GM12878 (cell line): ENCODE measurements around the gene DYNLT4. TPM values are rescaled to one million over a fixed set of nuclear protein-coding genes. Genes with fewer than 3 reads are reported as not detected.

ENCODE experiments used
- ATAC-seq: fragments of 200-7000 bp; cut with Tn5 transposase; 3 replicates; pipeline ENCODE4 v1.9.1; 2020; ENCODE audit warnings: mild to moderate bottlenecking, moderate library complexity
- BruUV-seq: library from RNA; stranded (reverse); fragments of 400-500 nt; replicated peaks from 2 replicates; lab custom pipeline; 2021; lab: Mats Ljungman, UMichigan
- CTCF ChIA-PET: fragments of 300-600 bp; sonication (Branson Sonifier 250); formaldehyde crosslinking; extraction: SDS; loops from one replicate; lab custom pipeline; 2021; ENCODE audit warnings: inconsistent platforms; lab: Yijun Ruan, JAX
- POLR2A ChIA-PET: fragments of 350-600 bp; formaldehyde crosslinking; extraction: SDS; loops from one replicate; lab custom pipeline; 2021; ENCODE audit warnings: inconsistent platforms; lab: Charles Lee
- RAD21 ChIA-PET: fragments of 300-600 bp; sonication (Branson Sonifier 250); formaldehyde crosslinking; loops from one replicate; lab custom pipeline; 2023; ENCODE audit warnings: antibody characterized with exemption; ENCODE audit not compliant: unreplicated experiment; lab: Charles Lee
- SMC1A ChIA-PET: fragments of 300-600 bp; sonication (Branson Sonifier 250); formaldehyde crosslinking; loops from one replicate; lab custom pipeline; 2023; ENCODE audit not compliant: unreplicated experiment, uncharacterized antibody; lab: Charles Lee
- DNase-seq: peaks from one replicate; pipeline ENCODE4 v3.0.0-alpha.2; 2011; ENCODE audit warnings: low read depth, low spot score
- FAIRE-seq: peaks from 3 replicates; lab custom pipeline; 2011; peaks lifted over from hg19 to GRCh38; lab: Jason Lieb, UNC
- H2AFZ ChIP-seq: 2 replicates; pipeline ENCODE4 v1.6.0; 2011; ENCODE audit warnings: low read depth, low read length, control low read depth; ENCODE audit not compliant: control insufficient read depth
- H3K27ac ChIP-seq: 2 replicates; pipeline ENCODE4 v1.5.1; 2011; ENCODE audit warnings: control low read depth; ENCODE audit not compliant: control insufficient read depth, insufficient read depth
- H3K27me3 ChIP-seq, 2 experiments: replicated peaks in 1 of 2; 2 replicates each; pipeline versions ENCODE4 v1.6.0 to v1.6.1; 2011; ENCODE audit warnings: low read length in 1 of 2; ENCODE audit not compliant: control insufficient read depth in 2 of 2, insufficient read depth in 2 of 2
- H3K36me3 ChIP-seq, 2 experiments: 2 replicates each; pipeline ENCODE4 v1.5.1; 2011; ENCODE audit warnings: low read length in 1 of 2; ENCODE audit not compliant: control insufficient read depth in 2 of 2, insufficient read depth in 2 of 2
- H3K4me1 ChIP-seq: 2 replicates; pipeline ENCODE4 v1.6.1; 2011; ENCODE audit warnings: mild to moderate bottlenecking, low read length, moderate library complexity, mixed read lengths; ENCODE audit not compliant: control insufficient read depth, insufficient read depth
- H3K4me2 ChIP-seq: 2 replicates; pipeline ENCODE4 v1.6.0; 2011; ENCODE audit warnings: control low read depth; ENCODE audit not compliant: control insufficient read depth, insufficient read depth
- H3K4me3 ChIP-seq: fragments of 200-600 bp; sonication (generic); 2 replicates; pipeline ENCODE4 v1.5.1; 2016
- H3K79me2 ChIP-seq: 2 replicates; pipeline ENCODE4 v1.6.0; 2011; ENCODE audit warnings: low read length; ENCODE audit not compliant: control insufficient read depth, insufficient read depth
- H3K9ac ChIP-seq: 2 replicates; pipeline ENCODE4 v1.8.0; 2011; ENCODE audit warnings: low read length, control low read depth, mixed read lengths; ENCODE audit not compliant: control insufficient read depth, insufficient read depth
- H3K9me3 ChIP-seq: replicated peaks from 3 replicates; pipeline ENCODE4 v1.5.1; 2011; ENCODE audit warnings: mild to moderate bottlenecking, low read length; ENCODE audit not compliant: control insufficient read depth, insufficient read depth
- H4K20me1 ChIP-seq: 2 replicates; pipeline ENCODE4 v1.6.0; 2011; ENCODE audit not compliant: control insufficient read depth, insufficient read depth
- ESRRA ChIP-seq: IDR thresholded peaks from 2 replicates; pipeline ENCODE4 v1.6.1; 2012; ENCODE audit warnings: mild to moderate bottlenecking, low read length, improper control_type of control experiment
- JUNB ChIP-seq: IDR thresholded peaks from 2 replicates; pipeline ENCODE4 v1.6.1; 2016; ENCODE audit warnings: antibody characterized with exemption, mild to moderate bottlenecking
- WGBS: methylation state at CpG from one replicate; pipeline ENCODE4 v1.1.6; 2016; ENCODE audit warnings: low lambda C conversion rate; ENCODE audit not compliant: insufficient replicate concordance, insufficient coverage; ENCODE audit errors: missing lambda C conversion rate; 5-methylcytosine and 5-hydroxymethylcytosine counted together
- in situ Hi-C: fragments of 300-500 bp; cut with MboI; formaldehyde crosslinking; loops from 9 replicates; pipeline ENCODE4 v1.14.3; 2018; ENCODE audit warnings: mixed read lengths
- intact Hi-C: fragments of 100-400 bp; cut with micrococcal nuclease; formaldehyde crosslinking; loops from one replicate; pipeline ENCODE4 v1.14.2; 2022; ENCODE audit not compliant: unreplicated experiment
- polyA plus RNA-seq, 11 experiments: library from polyadenylated mRNA; depleted of rRNA in 4 of 11; unstranded in 6 of 11; stranded (reverse) in 5 of 11; fragments of >200 nt; fragmentation: Nextera tagmentation in 4 of 11; fragmentation: Illumina TruSeq in 1 of 11; extraction: Ambion mirVana in 4 of 11; extraction: Trizol in 1 of 11; gene quantifications; 1 replicate in 1 of 11; 2 replicates in 10 of 11; pipeline versions ENCODE4 v1.2.1 to v1.2.3, GENCODE V29; 2011 to 2016; ENCODE audit warnings: inconsistent platforms in 2 of 11, missing spikeins in 2 of 11, low read depth in 1 of 11
- total RNA-seq, 4 experiments: library from RNA; depleted of rRNA in 3 of 4; stranded (reverse); fragments of >200 nt in 3 of 4; fragmentation: Illumina TruSeq in 1 of 4; extraction: Trizol in 1 of 4; gene quantifications; 2 replicates each; pipeline versions ENCODE4 v1.2.1 to v1.2.3, GENCODE V29; 2013 to 2021
- TF ChIP-seq, protein P1 (sequence below): IDR thresholded peaks from 2 replicates; pipeline ENCODE4 v1.6.1; 2012; ENCODE audit warnings: improper control_type of control experiment, low read depth, low read length; ENCODE audit not compliant: insufficient replicate concordance

Gene DYNLT4
- total and polyA plus RNA-seq, 10 of the 15 experiments (the other 5 are each of a cell fraction or from before 2014, with no cell fraction given) = 0.23 to 0.28 TPM; not detected in 8

DNA sequence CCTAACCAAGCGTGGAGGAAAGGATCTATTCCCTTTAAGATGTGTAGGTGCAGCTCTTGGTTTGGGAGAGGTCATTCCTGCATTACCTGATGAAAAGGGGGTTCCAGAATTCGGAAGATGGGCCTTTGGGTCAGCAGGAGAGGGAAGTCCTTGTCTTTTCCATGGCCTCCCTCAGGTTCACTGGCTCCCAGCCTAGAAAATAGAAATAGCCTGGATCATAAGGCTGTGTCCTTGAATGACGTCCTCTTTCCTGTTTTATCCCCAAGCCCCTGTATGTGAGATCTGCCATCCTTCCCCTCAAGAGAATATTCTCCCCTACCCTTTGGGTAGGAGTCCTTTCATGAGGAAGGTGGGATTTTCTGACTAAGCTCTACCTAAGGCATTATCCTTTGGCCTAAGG, 46.3 kb downstream of the DYNLT4 start:
- Histone ChIP-seq H3K79me2 (no peaks in the 10 kb centered on the region), H3K27me3 (no peaks in the 10 kb centered on the region), H3K4me1 (peaks cover 14% of the 10 kb centered on the region), H3K27ac (no peak overlapping the region), H3K4me2 (no peak overlapping the region), H4K20me1 (no peaks in the 10 kb centered on the region), H2AFZ (no peak overlapping the region), H3K9me3 (no peaks in the 10 kb centered on the region), H3K9ac (no peak overlapping the region), H3K36me3 (peaks cover 37 to 55% of the 10 kb centered on the region in 2 experiments), H3K4me3 (no peak overlapping the region)
- ChIA-PET SMC1A (interaction anchor here (0.9 kb wide), 1 partner anchor 14 kb away, joined by 3 read pairs; no protein-coding TSS in a partner anchor), RAD21 (interaction anchor here (0.6 kb wide), 1 partner anchor 23 kb away, joined by 5 read pairs; no protein-coding TSS in a partner anchor), CTCF (no interaction called here), POLR2A (no interaction called here)
- no peak for ATAC-seq
- 76% methylated on average over 3 of the region's 3 CpGs for WGBS
- in situ Hi-C loops = no loop called here
- BruUV-seq = TSS peak; percentile 14
- FAIRE-seq = no peak
- DNase-seq = no peak
- TF ChIP-seq JUNB (no peak), ESRRA (no peak)
- TF ChIP-seq, protein P1, sequence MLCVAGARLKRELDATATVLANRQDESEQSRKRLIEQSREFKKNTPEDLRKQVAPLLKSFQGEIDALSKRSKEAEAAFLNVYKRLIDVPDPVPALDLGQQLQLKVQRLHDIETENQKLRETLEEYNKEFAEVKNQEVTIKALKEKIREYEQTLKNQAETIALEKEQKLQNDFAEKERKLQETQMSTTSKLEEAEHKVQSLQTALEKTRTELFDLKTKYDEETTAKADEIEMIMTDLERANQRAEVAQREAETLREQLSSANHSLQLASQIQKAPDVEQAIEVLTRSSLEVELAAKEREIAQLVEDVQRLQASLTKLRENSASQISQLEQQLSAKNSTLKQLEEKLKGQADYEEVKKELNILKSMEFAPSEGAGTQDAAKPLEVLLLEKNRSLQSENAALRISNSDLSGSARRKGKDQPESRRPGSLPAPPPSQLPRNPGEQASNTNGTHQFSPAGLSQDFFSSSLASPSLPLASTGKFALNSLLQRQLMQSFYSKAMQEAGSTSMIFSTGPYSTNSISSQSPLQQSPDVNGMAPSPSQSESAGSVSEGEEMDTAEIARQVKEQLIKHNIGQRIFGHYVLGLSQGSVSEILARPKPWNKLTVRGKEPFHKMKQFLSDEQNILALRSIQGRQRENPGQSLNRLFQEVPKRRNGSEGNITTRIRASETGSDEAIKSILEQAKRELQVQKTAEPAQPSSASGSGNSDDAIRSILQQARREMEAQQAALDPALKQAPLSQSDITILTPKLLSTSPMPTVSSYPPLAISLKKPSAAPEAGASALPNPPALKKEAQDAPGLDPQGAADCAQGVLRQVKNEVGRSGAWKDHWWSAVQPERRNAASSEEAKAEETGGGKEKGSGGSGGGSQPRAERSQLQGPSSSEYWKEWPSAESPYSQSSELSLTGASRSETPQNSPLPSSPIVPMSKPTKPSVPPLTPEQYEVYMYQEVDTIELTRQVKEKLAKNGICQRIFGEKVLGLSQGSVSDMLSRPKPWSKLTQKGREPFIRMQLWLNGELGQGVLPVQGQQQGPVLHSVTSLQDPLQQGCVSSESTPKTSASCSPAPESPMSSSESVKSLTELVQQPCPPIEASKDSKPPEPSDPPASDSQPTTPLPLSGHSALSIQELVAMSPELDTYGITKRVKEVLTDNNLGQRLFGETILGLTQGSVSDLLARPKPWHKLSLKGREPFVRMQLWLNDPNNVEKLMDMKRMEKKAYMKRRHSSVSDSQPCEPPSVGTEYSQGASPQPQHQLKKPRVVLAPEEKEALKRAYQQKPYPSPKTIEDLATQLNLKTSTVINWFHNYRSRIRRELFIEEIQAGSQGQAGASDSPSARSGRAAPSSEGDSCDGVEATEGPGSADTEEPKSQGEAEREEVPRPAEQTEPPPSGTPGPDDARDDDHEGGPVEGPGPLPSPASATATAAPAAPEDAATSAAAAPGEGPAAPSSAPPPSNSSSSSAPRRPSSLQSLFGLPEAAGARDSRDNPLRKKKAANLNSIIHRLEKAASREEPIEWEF = no peak
- intact Hi-C loops = no loop called here
